Measurements from ENCODE around the gene C1QC.
"Not testable (repeated sequence)": the region's sequence is repeated elsewhere in the genome, so short reads cannot be mapped to it uniquely, and the experiment has no call there.

The C1QC gene

GRCh38 chr1:22673486-22674409, 30.3 kb downstream of the C1QC start:
- no peak overlapping the region for H3K4me3 ChIP-seq (ENCODE audit: low read depth, low read length)
- peak; percentile 77 for TF ChIP-seq CTCF (IDR thresholded peaks at IDR 0.05; ENCODE audit: low read depth, low read length)

GRCh38 chr1:22674410-22674749, 30.9 kb downstream of the C1QC start:
- TF ChIP-seq CTCF (IDR thresholded peaks at IDR 0.05; ENCODE audit: low read depth, low read length) = no peak
- no peak overlapping the region for H3K4me3 ChIP-seq (ENCODE audit: low read depth, low read length)

GRCh38 chr1:22676151-22676550, 32.7 kb downstream of the C1QC start:
- H3K4me3 ChIP-seq (ENCODE audit: low read depth, low read length) = not testable (repeated sequence)

GRCh38 chr1:22676916-22677583, 33.6 kb downstream of the C1QC start:
- no peak overlapping the region for H3K4me3 ChIP-seq (ENCODE audit: low read depth, low read length)
- TF ChIP-seq CTCF (IDR thresholded peaks at IDR 0.05; ENCODE audit: low read depth, low read length) = no peak

- TF ChIP-seq CTCF (IDR thresholded peaks at IDR 0.05; ENCODE audit: low read depth, low read length) = no peak
These were observed 34.8 kb downstream of the C1QC start for GRCh38 chr1:22677931-22678896.

GRCh38 chr1:22680726-22681125, 37.3 kb downstream of the C1QC start:
- TF ChIP-seq CTCF (IDR thresholded peaks at IDR 0.05; ENCODE audit: low read depth, low read length) = no peak
- H3K4me3 ChIP-seq (ENCODE audit: low read depth, low read length) = no peak overlapping the region

More at GRCh38 chr1:22677931-22678896, 34.8 kb downstream of the C1QC start:
- H3K4me3 ChIP-seq (ENCODE audit: low read depth, low read length) = no peak overlapping the region

- H3K4me3 ChIP-seq (ENCODE audit: low read depth, low read length) = no peak overlapping the region
- TF ChIP-seq CTCF (IDR thresholded peaks at IDR 0.05; ENCODE audit: low read depth, low read length) = no peak
These were observed 38.3 kb downstream of the C1QC start for GRCh38 chr1:22681556-22682276.
